ENCODE results near the gene RFTN2.

RFTN2 gene

GRCh38 chr2:197710424-197711042 is 35.1 kb upstream of the RFTN2 start:
- TF ChIP-seq POLR2AphosphoS5 (IDR thresholded peaks at IDR 0.05; ENCODE audit: low read depth, low read length) (no peak), TAF1 (IDR thresholded peaks at IDR 0.05; ENCODE audit: borderline replicate concordance, insufficient read depth, low read length) (no peak), SIN3A (IDR thresholded peaks at IDR 0.05; ENCODE audit: borderline replicate concordance, insufficient read depth, low read length) (no peak), FOXP2 (optimal IDR thresholded peaks at IDR 0.05; ENCODE audit: borderline replicate concordance, extremely low read depth, extremely low read length, insufficient read depth) (no peak)
- TF ChIP-seq, protein P1, sequence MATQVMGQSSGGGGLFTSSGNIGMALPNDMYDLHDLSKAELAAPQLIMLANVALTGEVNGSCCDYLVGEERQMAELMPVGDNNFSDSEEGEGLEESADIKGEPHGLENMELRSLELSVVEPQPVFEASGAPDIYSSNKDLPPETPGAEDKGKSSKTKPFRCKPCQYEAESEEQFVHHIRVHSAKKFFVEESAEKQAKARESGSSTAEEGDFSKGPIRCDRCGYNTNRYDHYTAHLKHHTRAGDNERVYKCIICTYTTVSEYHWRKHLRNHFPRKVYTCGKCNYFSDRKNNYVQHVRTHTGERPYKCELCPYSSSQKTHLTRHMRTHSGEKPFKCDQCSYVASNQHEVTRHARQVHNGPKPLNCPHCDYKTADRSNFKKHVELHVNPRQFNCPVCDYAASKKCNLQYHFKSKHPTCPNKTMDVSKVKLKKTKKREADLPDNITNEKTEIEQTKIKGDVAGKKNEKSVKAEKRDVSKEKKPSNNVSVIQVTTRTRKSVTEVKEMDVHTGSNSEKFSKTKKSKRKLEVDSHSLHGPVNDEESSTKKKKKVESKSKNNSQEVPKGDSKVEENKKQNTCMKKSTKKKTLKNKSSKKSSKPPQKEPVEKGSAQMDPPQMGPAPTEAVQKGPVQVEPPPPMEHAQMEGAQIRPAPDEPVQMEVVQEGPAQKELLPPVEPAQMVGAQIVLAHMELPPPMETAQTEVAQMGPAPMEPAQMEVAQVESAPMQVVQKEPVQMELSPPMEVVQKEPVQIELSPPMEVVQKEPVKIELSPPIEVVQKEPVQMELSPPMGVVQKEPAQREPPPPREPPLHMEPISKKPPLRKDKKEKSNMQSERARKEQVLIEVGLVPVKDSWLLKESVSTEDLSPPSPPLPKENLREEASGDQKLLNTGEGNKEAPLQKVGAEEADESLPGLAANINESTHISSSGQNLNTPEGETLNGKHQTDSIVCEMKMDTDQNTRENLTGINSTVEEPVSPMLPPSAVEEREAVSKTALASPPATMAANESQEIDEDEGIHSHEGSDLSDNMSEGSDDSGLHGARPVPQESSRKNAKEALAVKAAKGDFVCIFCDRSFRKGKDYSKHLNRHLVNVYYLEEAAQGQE (IDR thresholded peaks at IDR 0.05; ENCODE audit: insufficient read depth in 1 of 2, low read depth in 2 of 2, low read length in 2 of 2): no peak

DNA sequence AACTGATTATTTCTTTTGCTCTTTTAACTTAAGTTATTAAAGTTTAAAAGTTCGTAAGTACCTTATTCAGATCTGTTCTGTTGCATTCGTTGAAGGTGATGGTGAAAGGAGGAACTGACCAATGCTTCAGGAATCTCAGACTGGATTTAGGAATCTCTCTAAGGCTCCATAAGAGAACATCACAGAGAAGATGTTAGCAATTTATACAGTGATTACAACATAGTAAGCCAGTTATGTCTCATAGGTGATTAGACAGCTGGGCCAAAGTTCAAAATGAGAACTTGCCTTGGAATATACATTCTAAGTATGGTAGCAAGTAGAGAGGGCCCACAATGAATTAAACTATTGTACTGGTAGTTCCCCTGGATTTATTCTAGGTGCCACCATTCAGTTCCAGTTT is 32.9 kb upstream of the RFTN2 start:
- TF ChIP-seq TAF1 (IDR thresholded peaks at IDR 0.05; ENCODE audit: borderline replicate concordance, insufficient read depth, low read length) (no peak), FOXP2 (optimal IDR thresholded peaks at IDR 0.05; ENCODE audit: borderline replicate concordance, extremely low read depth, extremely low read length, insufficient read depth) (no peak), POLR2AphosphoS5 (IDR thresholded peaks at IDR 0.05; ENCODE audit: low read depth, low read length) (no peak), SIN3A (IDR thresholded peaks at IDR 0.05; ENCODE audit: borderline replicate concordance, insufficient read depth, low read length) (no peak)
- TF ChIP-seq, protein P1 (IDR thresholded peaks at IDR 0.05; ENCODE audit: insufficient read depth in 1 of 2, low read depth in 2 of 2, low read length in 2 of 2): no peak

DNA sequence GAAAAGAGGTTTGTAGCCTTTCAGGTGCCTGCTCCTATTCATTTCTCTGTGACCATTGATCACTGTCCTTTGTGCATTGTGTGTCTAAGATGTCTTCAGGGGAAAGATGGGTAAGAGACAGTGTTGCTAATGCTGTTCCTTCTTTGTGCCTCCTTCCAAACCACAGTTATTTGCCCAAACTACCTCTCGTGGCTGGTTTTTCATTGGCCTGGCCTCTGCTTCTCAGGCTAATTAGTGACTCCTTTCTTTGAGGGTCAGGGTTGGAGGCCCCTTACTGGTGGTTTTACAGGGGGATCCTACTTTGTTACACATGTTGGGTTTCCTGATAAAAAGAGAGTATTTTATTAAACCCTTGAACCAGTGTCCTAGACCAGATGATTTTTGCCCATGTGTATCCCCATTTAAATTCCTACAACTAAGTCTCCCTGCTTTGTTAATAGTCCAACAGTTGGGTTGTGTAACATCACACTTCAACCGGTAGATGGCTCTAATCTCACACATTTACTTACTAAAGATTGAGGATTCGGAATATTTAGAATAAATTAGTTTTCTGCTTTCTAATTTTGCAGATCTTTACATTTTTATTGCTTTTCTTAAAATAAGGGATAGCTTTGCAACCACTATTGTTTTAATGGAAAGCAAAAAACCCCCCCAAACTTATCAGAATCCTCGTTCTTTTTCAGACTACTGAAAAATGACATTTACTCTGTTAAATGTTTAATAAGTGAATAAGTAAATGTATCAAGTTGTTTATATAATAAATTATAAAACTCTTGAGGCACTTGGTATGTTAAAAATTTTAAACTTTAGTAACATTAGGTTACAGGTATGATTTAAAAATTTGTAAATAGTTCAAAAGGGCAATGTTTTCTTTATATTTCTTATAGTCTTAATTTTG is 32.2 kb upstream of the RFTN2 start:
- TF ChIP-seq, protein P1 (IDR thresholded peaks at IDR 0.05; ENCODE audit: insufficient read depth in 1 of 2, low read depth in 2 of 2, low read length in 2 of 2): no peak
- TF ChIP-seq POLR2AphosphoS5 (IDR thresholded peaks at IDR 0.05; ENCODE audit: low read depth, low read length): no peak
- TF ChIP-seq SIN3A (IDR thresholded peaks at IDR 0.05; ENCODE audit: borderline replicate concordance, insufficient read depth, low read length): no peak
- TF ChIP-seq FOXP2 (optimal IDR thresholded peaks at IDR 0.05; ENCODE audit: borderline replicate concordance, extremely low read depth, extremely low read length, insufficient read depth): no peak
- TF ChIP-seq TAF1 (IDR thresholded peaks at IDR 0.05; ENCODE audit: borderline replicate concordance, insufficient read depth, low read length): no peak

- TF ChIP-seq, protein P1 (IDR thresholded peaks at IDR 0.05; ENCODE audit: insufficient read depth in 1 of 2, low read depth in 2 of 2, low read length in 2 of 2): no peak
- no peak for TF ChIP-seq POLR2AphosphoS5 (IDR thresholded peaks at IDR 0.05; ENCODE audit: low read depth, low read length)
- TF ChIP-seq TAF1 (IDR thresholded peaks at IDR 0.05; ENCODE audit: borderline replicate concordance, insufficient read depth, low read length): no peak
- TF ChIP-seq FOXP2 (optimal IDR thresholded peaks at IDR 0.05; ENCODE audit: borderline replicate concordance, extremely low read depth, extremely low read length, insufficient read depth): no peak
- TF ChIP-seq SIN3A (IDR thresholded peaks at IDR 0.05; ENCODE audit: borderline replicate concordance, insufficient read depth, low read length): no peak
Observed at GRCh38 chr2:197706839-197707207, 31.4 kb upstream of the RFTN2 start.
